Measurements from ENCODE around the gene TTC8.

The TTC8 gene

GRCh38 chr14:88871429-88871828 lies 47.0 kb downstream of the TTC8 start:
- no peak for DNase-seq

GRCh38 chr14:88872976-88873375 lies 48.5 kb downstream of the TTC8 start:
- no peak for DNase-seq

DNA sequence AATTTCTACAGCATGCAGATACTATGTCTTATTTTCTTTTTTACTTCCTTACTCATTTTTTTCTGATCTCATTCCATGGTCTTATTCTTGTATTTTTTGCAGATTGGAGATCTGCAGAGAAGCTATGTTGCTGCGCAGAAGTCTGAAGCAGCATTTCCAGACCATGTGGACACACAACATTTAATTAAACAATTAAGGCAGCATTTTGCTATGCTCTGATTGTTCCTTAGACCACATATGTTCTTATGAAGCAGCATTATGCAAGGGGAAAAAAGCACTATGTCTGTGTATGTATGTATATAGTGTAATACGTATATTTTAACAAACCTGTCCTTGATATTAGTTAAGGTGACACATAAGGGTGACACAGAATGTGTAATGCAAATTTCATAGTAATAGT lies 52.7 kb downstream of the TTC8 start:
- DNase-seq = no peak

DNA sequence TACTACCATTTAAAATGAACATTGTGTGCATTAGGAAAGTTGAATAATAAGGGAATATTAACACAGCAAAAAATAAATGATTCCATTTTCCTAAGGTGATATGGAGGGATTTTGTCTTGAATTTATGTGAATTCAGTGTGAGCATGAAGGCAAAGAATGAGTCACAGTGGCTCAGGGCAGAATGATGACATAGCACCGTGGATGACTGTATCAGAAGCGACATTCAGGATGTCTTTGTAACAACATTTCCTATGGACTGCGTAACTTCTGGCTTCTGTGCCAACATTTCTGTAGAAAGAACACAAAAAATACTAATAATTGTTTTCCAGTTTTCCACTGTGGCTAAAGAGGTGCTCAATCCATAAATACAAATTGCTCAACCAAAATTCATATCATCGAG lies 54.6 kb downstream of the TTC8 start:
- DNase-seq = no peak

DNA sequence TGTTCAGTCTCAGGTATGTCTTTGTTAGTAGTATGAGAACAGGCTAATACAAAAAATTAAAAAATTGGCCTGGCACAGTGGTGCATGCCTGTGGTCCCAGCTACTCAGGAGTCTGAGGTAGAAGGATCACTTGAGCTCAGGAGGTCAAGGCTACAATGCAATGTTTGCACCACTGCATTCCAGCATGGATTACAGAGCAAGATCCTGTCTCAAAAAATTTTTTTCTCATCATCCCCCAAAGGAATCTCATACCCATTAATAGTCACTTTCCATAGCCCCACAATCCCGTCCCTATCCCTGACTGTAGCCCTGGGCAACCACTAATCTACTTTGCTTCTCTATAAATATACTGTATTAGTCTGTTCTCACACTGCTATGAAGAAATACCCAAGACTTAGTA lies 57.8 kb downstream of the TTC8 start:
- no peak for DNase-seq

DNA sequence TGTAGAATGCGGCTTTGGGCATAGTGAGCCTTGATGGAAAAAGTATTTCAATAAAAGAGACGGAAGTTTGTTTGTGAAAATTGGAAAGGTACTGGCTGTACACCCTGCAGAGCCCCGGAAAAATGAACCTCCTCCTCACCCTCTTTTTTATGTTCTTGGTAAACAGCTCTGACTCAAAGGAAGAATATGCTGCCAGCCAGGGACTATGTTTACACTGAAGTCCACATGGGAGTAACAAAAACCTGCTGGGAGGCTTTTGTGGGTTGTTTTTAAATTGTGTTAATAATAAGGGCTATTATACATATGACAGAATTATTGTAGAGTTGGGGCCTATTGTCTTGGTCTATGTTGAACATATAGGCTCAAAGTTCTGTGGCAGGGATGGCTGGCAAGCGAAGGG lies 70.7 kb downstream of the TTC8 start:
- no peak for DNase-seq

DNA sequence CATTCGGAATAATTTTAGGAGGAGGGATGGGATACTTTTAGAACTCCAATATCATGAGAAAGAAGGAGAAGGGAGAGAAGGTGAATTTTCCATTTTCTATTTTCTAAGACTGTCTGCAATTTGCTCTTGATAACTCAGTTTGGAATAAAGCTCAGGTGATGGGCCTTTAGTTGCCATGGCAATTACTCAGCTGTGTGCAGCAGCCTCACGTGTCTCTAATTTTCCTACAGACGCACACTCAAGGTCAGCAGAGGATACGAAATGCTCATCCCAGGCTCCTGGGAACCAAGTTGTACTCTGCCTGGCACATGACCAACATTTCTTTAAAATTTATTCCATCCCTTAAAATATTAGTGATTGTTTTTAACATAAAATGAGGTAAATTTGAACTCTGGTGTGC lies 76.7 kb downstream of the TTC8 start:
- no peak for DNase-seq

DNA sequence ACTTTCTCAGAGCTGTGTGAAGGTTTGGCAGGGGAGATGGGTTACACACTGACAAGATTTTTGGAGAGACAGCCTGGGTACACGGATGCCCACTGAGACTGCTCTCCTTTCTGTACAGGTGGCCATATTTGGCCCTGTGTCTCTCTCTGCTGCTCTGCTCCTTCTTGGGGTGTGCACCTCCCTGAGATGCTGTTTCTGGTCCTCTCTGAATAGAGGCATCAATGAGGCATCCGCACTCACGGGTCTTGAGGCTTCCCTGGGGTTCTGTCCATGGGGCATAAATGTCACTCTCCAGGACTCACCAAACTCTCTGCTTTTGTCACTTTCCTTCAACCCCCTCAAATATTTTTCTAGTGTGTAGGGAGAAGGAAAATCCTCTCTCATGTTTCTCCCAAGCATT lies 77.5 kb downstream of the TTC8 start:
- no peak for DNase-seq

GRCh38 chr14:88902850-88903249 lies 78.4 kb downstream of the TTC8 start:
- DNase-seq = no peak

GRCh38 chr14:88904206-88904647 lies 79.8 kb downstream of the TTC8 start:
- DNase-seq = no peak

- DNase-seq = no peak
Observed at GRCh38 chr14:88904864-88905263, 80.4 kb downstream of the TTC8 start.

DNA sequence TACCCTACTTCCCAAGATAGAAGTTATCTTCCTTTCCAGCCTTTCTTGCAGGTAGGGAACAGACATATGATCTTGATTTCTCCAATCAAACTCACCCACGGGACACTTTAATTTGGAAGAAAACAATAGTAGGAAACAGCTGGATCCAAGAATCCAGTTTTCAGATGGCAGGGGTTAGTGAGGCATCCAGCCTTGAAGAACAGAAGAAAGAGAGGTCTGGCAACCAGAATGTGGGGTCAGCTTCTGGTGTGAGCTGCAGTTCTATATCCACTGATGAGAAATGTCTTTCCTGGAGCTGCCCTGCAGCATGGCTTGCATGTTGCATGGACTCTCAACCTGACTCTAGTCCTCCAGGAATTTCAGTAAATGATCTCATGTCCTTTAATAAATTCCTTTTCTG lies 83.8 kb downstream of the TTC8 start:
- DNase-seq = no peak

DNA sequence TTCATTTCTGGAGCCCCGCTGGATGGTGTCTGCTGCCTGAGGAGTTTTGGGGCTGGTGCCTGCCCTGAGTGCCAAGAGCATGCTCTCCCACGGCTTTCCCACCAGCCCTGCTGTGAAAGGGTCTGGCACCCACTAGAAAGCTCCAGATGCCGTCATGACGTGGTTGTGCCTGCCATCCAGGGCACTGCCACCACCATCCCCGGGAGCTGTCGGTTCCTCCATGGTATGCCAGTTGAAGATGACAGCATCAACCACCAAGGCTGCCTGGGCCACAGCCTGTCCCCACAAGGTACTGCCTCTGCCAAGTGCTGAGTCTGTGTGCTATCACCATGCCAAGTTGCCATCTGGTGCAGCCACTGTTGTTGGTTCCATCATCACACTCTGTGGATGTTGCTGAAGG lies 85.9 kb downstream of the TTC8 start:
- no peak for DNase-seq

GRCh38 chr14:88911809-88912208 lies 87.4 kb downstream of the TTC8 start:
- no peak for DNase-seq

DNA sequence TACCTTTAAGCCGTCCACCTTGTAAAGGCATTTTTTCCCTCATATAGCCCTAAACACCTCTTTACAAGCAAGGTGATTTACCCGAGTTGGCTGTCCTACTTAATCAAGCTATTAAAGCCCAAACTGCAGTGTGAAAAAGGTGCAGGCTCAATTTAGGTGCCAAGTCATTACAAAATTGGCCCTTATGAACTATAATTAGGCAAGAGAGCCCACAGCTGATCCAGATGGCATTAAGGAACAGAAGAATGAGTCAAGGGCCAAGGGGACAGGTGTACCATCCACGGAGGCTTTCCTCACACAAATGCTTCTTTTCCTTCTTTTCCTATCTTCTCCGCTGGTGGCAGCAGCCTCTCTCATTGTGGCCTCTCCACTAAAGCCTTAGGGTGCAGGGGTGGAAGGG lies 90.5 kb downstream of the TTC8 start:
- DNase-seq = no peak

- no peak for DNase-seq
Observed at GRCh38 chr14:88919502-88919901, 95.1 kb downstream of the TTC8 start.
